Activated CD4-positive, alpha-beta T cell treated with anti-CD3 and anti-CD28 coated beads, Interleukin-2, Interleukin-4, amounts not matched to agents 100 ng/mL and 50 ng/mL, durations not matched to agents 16 hours and 8 hours (primary cell): ENCODE data around the gene PTPRA.

Experiments
- DNase-seq: peaks from one replicate; pipeline ENCODE4 v3.0.0-alpha.2; 2020; ENCODE audit warnings: low spot score

PTPRA gene

GRCh38 chr20:2922957-2923356 lies 49.7 kb downstream of the PTPRA start:
- DNase-seq = no peak

GRCh38 chr20:2930538-2930937 lies 57.3 kb downstream of the PTPRA start:
- DNase-seq = no peak

GRCh38 chr20:2932498-2932897 lies 59.2 kb downstream of the PTPRA start:
- no peak for DNase-seq

GRCh38 chr20:2937902-2938301 lies 64.6 kb downstream of the PTPRA start:
- no peak for DNase-seq

- DNase-seq = no peak
These were observed 69.2 kb downstream of the PTPRA start for GRCh38 chr20:2942439-2942838.

GRCh38 chr20:2946988-2947961 lies 74.0 kb downstream of the PTPRA start:
- DNase-seq = peak; percentile 19

- no peak for DNase-seq
These were observed 75.7 kb downstream of the PTPRA start for GRCh38 chr20:2948968-2949367.

GRCh38 chr20:2952766-2953165 lies 79.5 kb downstream of the PTPRA start:
- no peak for DNase-seq

- no peak for DNase-seq
These were observed 82.1 kb downstream of the PTPRA start for GRCh38 chr20:2955257-2955970.

GRCh38 chr20:2956480-2956879 lies 83.2 kb downstream of the PTPRA start:
- no peak for DNase-seq

- DNase-seq = no peak
These were observed 94.6 kb downstream of the PTPRA start for GRCh38 chr20:2967841-2968240.

- DNase-seq = no peak
These were observed 98.8 kb downstream of the PTPRA start for GRCh38 chr20:2972126-2972525.

GRCh38 chr20:2973574-2973973 lies 100.3 kb downstream of the PTPRA start:
- no peak for DNase-seq

- no peak for DNase-seq
These were observed 105.2 kb downstream of the PTPRA start for GRCh38 chr20:2978519-2978918.

- DNase-seq = no peak
These were observed 108.4 kb downstream of the PTPRA start for GRCh38 chr20:2981646-2982045.

- DNase-seq = no peak
These were observed 110.2 kb downstream of the PTPRA start for GRCh38 chr20:2983508-2983907.

GRCh38 chr20:2984028-2984501 lies 110.8 kb downstream of the PTPRA start:
- peak; percentile 58 for DNase-seq

- no peak for DNase-seq
These were observed 111.8 kb downstream of the PTPRA start for GRCh38 chr20:2984956-2985661.

- DNase-seq = peak; percentile 74
These were observed 113.2 kb downstream of the PTPRA start for GRCh38 chr20:2986466-2986865.

GRCh38 chr20:2987861-2988260 lies 114.6 kb downstream of the PTPRA start:
- no peak for DNase-seq

- no peak for DNase-seq
These were observed 118.3 kb downstream of the PTPRA start for GRCh38 chr20:2991532-2991931.

GRCh38 chr20:2993250-2993649 lies 120.0 kb downstream of the PTPRA start:
- DNase-seq = no peak
